C4-2B (cell line): ENCODE results near the gene MARCHF2.
"Not testable (repeated sequence)": the region's sequence is repeated elsewhere in the genome, so short reads cannot be mapped to it uniquely, and the experiment has no call there.

Experiments used
- ZFX ChIP-seq: fragments of 450-650 bp; IDR thresholded peaks from 2 replicates; pipeline ENCODE4 v1.6.1; 2017
- TF ChIP-seq, protein P1 (sequence below): fragments of 450-650 bp; conservative IDR thresholded peaks from 2 replicates; pipeline ENCODE4 v1.5.1; 2017; ENCODE audit warnings: mild to moderate bottlenecking

- TF ChIP-seq, protein P1, sequence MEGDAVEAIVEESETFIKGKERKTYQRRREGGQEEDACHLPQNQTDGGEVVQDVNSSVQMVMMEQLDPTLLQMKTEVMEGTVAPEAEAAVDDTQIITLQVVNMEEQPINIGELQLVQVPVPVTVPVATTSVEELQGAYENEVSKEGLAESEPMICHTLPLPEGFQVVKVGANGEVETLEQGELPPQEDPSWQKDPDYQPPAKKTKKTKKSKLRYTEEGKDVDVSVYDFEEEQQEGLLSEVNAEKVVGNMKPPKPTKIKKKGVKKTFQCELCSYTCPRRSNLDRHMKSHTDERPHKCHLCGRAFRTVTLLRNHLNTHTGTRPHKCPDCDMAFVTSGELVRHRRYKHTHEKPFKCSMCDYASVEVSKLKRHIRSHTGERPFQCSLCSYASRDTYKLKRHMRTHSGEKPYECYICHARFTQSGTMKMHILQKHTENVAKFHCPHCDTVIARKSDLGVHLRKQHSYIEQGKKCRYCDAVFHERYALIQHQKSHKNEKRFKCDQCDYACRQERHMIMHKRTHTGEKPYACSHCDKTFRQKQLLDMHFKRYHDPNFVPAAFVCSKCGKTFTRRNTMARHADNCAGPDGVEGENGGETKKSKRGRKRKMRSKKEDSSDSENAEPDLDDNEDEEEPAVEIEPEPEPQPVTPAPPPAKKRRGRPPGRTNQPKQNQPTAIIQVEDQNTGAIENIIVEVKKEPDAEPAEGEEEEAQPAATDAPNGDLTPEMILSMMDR: not testable (repeated sequence)
- not testable (repeated sequence) for TF ChIP-seq ZFX
Measured at GRCh38 chr19:8376373-8376974, 36.6 kb upstream of the MARCHF2 start.
